ENCODE results near the gene MRC2. TPM values are rescaled to one million over a fixed set of nuclear protein-coding genes. Genes with fewer than 3 reads are reported as not detected.

Gene MRC2
- total and polyA plus RNA-seq, 9 of the 15 experiments (the other 6 are each of a cell fraction or from before 2014, with no cell fraction given), result 0.28 to 11.5 (median 6.6) TPM

DNA sequence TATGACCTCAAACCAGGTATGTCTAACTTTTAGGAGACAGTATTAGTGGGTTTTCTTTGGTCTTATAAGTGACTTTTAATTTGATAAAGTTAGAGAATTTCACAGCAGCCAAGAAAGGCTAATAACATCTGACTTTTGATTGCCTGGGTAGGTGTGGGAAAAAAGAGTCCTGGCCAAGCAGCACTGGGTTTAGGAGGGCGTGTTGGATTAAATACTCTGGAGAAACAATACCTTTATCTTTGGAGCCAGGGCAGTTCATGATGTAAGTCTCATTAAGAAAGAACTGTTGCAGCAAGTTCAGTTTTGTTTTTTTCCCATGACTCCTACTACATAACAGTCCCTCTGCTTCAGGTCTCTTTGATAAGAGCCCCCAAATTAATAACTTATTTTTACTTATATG is 26.7 kb upstream of the MRC2 start:
- Histone ChIP-seq H3K4me2 (ENCODE audit: insufficient read depth, low read length) (no peak overlapping the region), H3K27ac (ENCODE audit: extremely low read depth, low read depth, low read length) (no peak overlapping the region), H3K4me1 (replicated peaks in 1 of 2; ENCODE audit: control insufficient read depth in 2 of 2, insufficient read depth in 2 of 2, low read length in 2 of 2) (no peaks in the 10 kb centered on the region), H3K9me1 (ENCODE audit: control insufficient read depth, insufficient read depth, low read length) (no peaks in the 10 kb centered on the region), H4K20me1 (replicated peaks; ENCODE audit: control insufficient read depth, insufficient read depth, low read length) (no peaks in the 10 kb centered on the region), H3K9ac (ENCODE audit: insufficient read depth in 1 of 2, low read depth in 2 of 2, low read length in 2 of 2) (no peak overlapping the region), H3K79me2 (ENCODE audit: control insufficient read depth, insufficient read depth, low read length) (no peaks in the 10 kb centered on the region), H3K27me3 (ENCODE audit: control insufficient read depth in 2 of 2, insufficient read depth in 2 of 2, low read length in 2 of 2) (no peaks in the 10 kb centered on the region), H2AFZ (ENCODE audit: low read depth, low read length) (no peak overlapping the region), H3K36me3 (ENCODE audit: control insufficient read depth, insufficient read depth, low read length) (peaks cover 75% of the 10 kb centered on the region), H3K9me3 (replicated peaks; ENCODE audit: control insufficient read depth, insufficient read depth, low read depth, low read length) (peaks cover under 1% of the 10 kb centered on the region; the same call in 1 of the 2 replicates), H3K4me3 (no peak overlapping the region)
- ChIA-PET POLR2A (interaction anchor here (0.9 to 1.0 kb wide), 3 partner anchors 8 to 30 kb away, joined by 3 to 4 read pairs (median 3); no protein-coding TSS in a partner anchor), CTCF (ENCODE audit: low intra/inter-chr PET ratio) (no interaction called here)
- in situ Hi-C loops (cut with MboI) (no loop called here), intact Hi-C loops (cut with micrococcal nuclease) (no loop called here)
- no peak for DNase-seq (ENCODE audit: extremely low read depth in 1 of 4, low spot score in 3 of 4)
- no peak for FAIRE-seq
- ATAC-seq, result no peak
- no TSS peak for BruUV-seq (replicated peaks)
- 93% methylated on average over 1 of the region's 1 CpG for WGBS (ENCODE audit: insufficient coverage, low coverage, missing lambda C conversion rate)
- TF ChIP-seq, protein P1, sequence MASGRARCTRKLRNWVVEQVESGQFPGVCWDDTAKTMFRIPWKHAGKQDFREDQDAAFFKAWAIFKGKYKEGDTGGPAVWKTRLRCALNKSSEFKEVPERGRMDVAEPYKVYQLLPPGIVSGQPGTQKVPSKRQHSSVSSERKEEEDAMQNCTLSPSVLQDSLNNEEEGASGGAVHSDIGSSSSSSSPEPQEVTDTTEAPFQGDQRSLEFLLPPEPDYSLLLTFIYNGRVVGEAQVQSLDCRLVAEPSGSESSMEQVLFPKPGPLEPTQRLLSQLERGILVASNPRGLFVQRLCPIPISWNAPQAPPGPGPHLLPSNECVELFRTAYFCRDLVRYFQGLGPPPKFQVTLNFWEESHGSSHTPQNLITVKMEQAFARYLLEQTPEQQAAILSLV (tag; IDR thresholded peaks at IDR 0.05), result no peak
- TF ChIP-seq GATA2 (CRISPR knock-in tag; IDR thresholded peaks at IDR 0.05) (no peak), NFXL1 (CRISPR knock-in tag; IDR thresholded peaks at IDR 0.05) (no peak), ETS1 (conservative IDR thresholded peaks at IDR 0.05; ENCODE audit: control insufficient read depth, low read depth, low read length) (no peak), ZC3H11A (IDR thresholded peaks at IDR 0.05; ENCODE audit: low read depth, low read length) (no peak), TAF1 (IDR thresholded peaks at IDR 0.05; ENCODE audit: control insufficient read depth, extremely low read depth, insufficient read depth, low read length, severe bottlenecking) (no peak), L3MBTL2 (IDR thresholded peaks at IDR 0.05) (no peak), GTF2F1 (IDR thresholded peaks at IDR 0.05; ENCODE audit: low read depth, low read length) (no peak)
- TF ChIP-seq, protein P2, sequence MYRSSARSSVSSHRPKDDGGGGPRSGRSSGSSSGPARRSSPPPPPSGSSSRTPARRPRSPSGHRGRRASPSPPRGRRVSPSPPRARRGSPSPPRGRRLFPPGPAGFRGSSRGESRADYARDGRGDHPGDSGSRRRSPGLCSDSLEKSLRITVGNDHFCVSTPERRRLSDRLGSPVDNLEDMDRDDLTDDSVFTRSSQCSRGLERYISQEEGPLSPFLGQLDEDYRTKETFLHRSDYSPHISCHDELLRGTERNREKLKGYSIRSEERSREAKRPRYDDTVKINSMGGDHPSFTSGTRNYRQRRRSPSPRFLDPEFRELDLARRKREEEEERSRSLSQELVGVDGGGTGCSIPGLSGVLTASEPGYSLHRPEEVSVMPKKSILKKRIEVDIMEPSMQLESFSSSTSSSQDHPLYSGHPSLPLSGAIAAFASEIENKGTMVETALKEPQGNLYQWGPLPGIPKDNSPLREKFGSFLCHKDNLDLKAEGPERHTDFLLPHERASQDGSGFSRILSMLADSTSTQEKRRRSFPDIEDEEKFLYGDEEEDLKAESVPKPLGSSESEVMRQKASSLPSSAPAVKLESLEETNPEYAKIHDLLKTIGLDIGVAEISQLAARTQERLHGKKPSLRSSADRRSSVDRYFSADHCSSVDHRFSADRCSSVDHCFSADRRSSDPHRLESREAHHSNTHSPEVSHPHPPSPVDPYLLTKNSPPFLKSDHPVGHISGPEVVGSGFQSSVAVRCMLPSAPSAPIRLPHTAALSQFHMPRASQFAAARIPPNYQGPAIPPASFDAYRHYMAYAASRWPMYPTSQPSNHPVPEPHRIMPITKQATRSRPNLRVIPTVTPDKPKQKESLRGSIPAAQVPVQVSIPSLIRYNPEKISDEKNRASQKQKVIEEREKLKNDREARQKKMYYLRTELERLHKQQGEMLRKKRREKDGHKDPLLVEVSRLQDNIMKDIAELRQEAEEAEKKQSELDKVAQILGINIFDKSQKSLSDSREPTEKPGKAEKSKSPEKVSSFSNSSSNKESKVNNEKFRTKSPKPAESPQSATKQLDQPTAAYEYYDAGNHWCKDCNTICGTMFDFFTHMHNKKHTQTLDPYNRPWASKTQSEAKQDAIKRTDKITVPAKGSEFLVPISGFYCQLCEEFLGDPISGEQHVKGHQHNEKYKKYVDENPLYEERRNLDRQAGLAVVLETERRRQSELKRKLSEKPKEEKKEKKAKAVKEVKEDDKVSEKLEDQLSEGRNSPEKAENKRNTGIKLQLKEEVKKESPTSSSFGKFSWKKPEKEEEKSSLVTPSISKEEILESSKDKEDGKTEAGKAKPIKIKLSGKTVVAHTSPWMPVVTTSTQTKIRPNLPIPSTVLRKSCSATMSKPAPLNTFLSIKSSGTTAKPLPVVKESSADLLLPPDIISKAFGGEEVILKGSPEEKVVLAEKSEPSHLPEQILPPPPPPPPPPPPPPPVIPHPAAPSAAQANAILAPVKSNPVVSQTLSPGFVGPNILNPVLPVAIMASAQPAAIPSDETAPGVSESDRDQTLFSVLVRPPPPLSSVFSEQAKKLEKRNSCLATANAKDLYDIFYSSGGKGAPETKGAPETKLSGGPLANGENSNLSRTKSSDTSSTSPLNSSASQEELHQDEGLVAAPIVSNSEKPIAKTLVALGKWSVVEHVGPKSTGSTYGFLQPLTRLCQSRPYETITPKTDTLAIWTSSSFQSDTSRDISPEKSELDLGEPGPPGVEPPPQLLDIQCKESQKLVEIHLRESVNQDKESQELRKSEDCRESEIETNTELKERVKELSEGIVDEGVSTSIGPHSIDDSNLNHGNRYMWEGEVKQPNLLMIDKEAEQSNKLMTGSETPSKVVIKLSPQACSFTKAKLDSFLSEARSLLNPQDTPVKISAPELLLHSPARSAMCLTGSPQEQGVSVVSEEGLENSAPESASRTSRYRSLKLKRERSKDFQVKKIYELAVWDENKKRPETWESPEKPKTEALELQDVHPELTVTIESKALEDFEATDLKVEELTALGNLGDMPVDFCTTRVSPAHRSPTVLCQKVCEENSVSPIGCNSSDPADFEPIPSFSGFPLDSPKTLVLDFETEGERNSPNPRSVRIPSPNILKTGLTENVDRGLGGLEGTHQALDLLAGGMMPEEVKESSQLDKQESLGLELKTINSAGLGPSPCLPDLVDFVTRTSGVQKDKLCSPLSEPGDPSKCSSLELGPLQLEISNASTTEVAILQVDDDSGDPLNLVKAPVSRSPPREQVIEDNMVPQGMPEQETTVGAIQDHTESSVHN (IDR thresholded peaks at IDR 0.05; ENCODE audit: borderline replicate concordance in 1 of 2, low read depth in 1 of 2), result no peak
- TF ChIP-seq, protein P3, sequence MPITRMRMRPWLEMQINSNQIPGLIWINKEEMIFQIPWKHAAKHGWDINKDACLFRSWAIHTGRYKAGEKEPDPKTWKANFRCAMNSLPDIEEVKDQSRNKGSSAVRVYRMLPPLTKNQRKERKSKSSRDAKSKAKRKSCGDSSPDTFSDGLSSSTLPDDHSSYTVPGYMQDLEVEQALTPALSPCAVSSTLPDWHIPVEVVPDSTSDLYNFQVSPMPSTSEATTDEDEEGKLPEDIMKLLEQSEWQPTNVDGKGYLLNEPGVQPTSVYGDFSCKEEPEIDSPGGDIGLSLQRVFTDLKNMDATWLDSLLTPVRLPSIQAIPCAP (CRISPR knock-in tag; IDR thresholded peaks at IDR 0.05; ENCODE audit: borderline replicate concordance), result no peak

Data from K562 (cell line).